Breast epithelium (tissue), 4 donors: Measurements from ENCODE around the gene ZNF18. TPM values are rescaled to one million over a fixed set of nuclear protein-coding genes. Genes with fewer than 3 reads are reported as not detected.
"Not testable (repeated sequence)": the region's sequence is repeated elsewhere in the genome, so short reads cannot be mapped to it uniquely, and the experiment has no call there.

Source experiments
- DNase-seq, 2 donors: peaks; one replicate each; pipeline ENCODE4 v3.0.0-alpha.2; 2019; ENCODE audit warnings: low spot score in 2 of 2
- H3K27ac ChIP-seq, 2 donors: fragments of 200-600 bp; sonication (generic) in 1 of 2; one replicate each; pipeline ENCODE4 v1.5.1; 2016 to 2019; ENCODE audit warnings: mild to moderate bottlenecking in 1 of 2
- H3K27me3 ChIP-seq, 2 donors: fragments of 200-600 bp; sonication (generic) in 1 of 2; one replicate each; pipeline versions ENCODE4 v1.5.1 to v1.6.0; 2017 to 2019; ENCODE audit warnings: control low read depth in 1 of 2, mild to moderate bottlenecking in 1 of 2
- H3K36me3 ChIP-seq: fragments of 200-600 bp; one replicate; pipeline ENCODE4 v1.5.1; 2019
- H3K4me1 ChIP-seq, 2 donors: fragments of 200-600 bp; sonication (generic); one replicate each; pipeline ENCODE4 v1.5.1; 2016 to 2019; ENCODE audit warnings: control low read depth in 1 of 2
- H3K4me3 ChIP-seq, 3 donors: fragments of 200-600 bp; sonication (generic); 1 replicate in 2 of 3; 2 replicates in 1 of 3; pipeline ENCODE4 v1.5.1; 2016 to 2019; ENCODE audit warnings: mild to moderate bottlenecking in 3 of 3, moderate library complexity in 2 of 3
- H3K9me3 ChIP-seq, 2 donors: fragments of 200-600 bp; sonication (generic) in 1 of 2; one replicate each; pipeline ENCODE4 v1.5.1; 2016 to 2019; ENCODE audit warnings: control low read depth in 1 of 2
- POLR2A ChIP-seq: fragments of 450-650 bp; IDR thresholded peaks from one replicate; pipeline ENCODE4 v1.6.1; 2016; ENCODE audit warnings: antibody characterized with exemption, mild to moderate bottlenecking, moderate library complexity
- POLR2AphosphoS5 ChIP-seq, 3 donors: sonication (generic); formaldehyde crosslinking; IDR thresholded peaks; one replicate each; pipeline ENCODE4 v1.6.1; 2017; ENCODE audit warnings: antibody characterized with exemption in 3 of 3
- intact Hi-C: fragments of 100-400 bp; cut with DNase I; formaldehyde crosslinking; loops from one replicate; pipeline ENCODE4 v1.15.1; 2023; ENCODE audit warnings: low total_unique reads
- total RNA-seq, 3 donors: library from RNA; depleted of rRNA; stranded (reverse); fragments of >200 nt; gene quantifications; one replicate each; pipeline ENCODE4 v1.1.0, GENCODE V29; 2016
- TF ChIP-seq, protein P1 (sequence below), 3 donors: fragments of 450-650 bp; IDR thresholded peaks; one replicate each; pipeline ENCODE4 v1.5.1; 2016 to 2017; ENCODE audit warnings: antibody characterized with exemption in 3 of 3, mild to moderate bottlenecking in 3 of 3, moderate library complexity in 3 of 3

The ZNF18 gene
- total RNA-seq, 3 donors from 2014 or later, result 7.5 to 11.6 (median 10.2) TPM

DNA sequence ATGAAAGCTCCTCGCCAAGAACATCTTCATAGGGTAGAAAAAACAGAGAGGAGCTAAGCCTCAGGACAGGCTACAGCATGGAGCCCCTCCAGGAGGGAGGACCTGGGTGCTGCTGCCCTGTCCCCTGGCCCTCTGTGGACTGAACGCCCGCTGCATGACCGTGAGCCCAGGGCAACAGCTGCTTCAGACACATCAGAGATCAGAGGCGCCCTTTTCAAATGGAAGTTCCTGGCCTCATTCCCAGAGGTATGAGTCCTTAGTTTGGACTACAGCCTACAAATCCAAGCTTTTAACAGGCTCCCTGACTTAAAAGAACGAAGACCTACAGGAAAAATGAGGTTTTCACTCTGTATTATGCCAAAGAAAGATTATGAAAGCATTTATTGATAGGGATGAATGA, 48.5 kb downstream of the ZNF18 start:
- intact Hi-C loops, result no loop called here
- Histone ChIP-seq H3K9me3 (peaks cover 0 to 14% of the 10 kb centered on the region in 2 donors), H3K4me3 (no peak overlapping the region), H3K36me3 (no peaks in the 10 kb centered on the region), H3K4me1 (no peaks in the 10 kb centered on the region), H3K27me3 (no peaks in the 10 kb centered on the region), H3K27ac (no peak overlapping the region)
- no peak for DNase-seq
- TF ChIP-seq POLR2A (no peak), POLR2AphosphoS5 (IDR thresholded peaks at IDR 0.05) (no peak)
- TF ChIP-seq, protein P1, sequence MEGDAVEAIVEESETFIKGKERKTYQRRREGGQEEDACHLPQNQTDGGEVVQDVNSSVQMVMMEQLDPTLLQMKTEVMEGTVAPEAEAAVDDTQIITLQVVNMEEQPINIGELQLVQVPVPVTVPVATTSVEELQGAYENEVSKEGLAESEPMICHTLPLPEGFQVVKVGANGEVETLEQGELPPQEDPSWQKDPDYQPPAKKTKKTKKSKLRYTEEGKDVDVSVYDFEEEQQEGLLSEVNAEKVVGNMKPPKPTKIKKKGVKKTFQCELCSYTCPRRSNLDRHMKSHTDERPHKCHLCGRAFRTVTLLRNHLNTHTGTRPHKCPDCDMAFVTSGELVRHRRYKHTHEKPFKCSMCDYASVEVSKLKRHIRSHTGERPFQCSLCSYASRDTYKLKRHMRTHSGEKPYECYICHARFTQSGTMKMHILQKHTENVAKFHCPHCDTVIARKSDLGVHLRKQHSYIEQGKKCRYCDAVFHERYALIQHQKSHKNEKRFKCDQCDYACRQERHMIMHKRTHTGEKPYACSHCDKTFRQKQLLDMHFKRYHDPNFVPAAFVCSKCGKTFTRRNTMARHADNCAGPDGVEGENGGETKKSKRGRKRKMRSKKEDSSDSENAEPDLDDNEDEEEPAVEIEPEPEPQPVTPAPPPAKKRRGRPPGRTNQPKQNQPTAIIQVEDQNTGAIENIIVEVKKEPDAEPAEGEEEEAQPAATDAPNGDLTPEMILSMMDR (IDR thresholded peaks at IDR 0.05), result no peak

DNA sequence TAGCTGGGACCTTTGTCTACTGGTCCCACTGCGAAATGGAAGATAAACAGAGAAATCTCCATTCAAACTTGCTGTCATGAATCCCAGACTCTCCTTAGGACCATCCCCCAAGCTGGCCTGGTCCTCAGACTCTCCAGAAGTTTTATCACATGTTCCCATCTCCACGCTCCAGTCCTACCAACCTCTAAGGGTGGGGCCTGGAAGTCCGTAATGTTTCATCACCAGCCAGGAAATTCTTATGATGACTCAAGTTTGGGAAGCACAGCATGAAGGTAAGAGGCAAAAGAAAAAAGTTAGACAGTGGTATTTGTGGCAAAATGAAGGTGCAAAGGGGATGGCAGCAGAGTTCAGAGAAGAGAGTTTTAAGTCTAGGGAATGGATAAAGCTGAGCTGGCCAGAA, 52.7 kb downstream of the ZNF18 start:
- DNase-seq, result no peak
- H3K9me3 ChIP-seq, result no peaks in the 10 kb centered on the region
- no peaks in the 10 kb centered on the region for H3K27me3 ChIP-seq
- H3K4me3 ChIP-seq, result no peak overlapping the region
- intact Hi-C loops, result no loop called here
- H3K36me3 ChIP-seq, result no peaks in the 10 kb centered on the region
- TF ChIP-seq POLR2AphosphoS5 (IDR thresholded peaks at IDR 0.05) (no peak), POLR2A (no peak)
- TF ChIP-seq, protein P1 (IDR thresholded peaks at IDR 0.05), result no peak
- H3K27ac ChIP-seq, result no peak overlapping the region
- no peaks in the 10 kb centered on the region for H3K4me1 ChIP-seq

DNA sequence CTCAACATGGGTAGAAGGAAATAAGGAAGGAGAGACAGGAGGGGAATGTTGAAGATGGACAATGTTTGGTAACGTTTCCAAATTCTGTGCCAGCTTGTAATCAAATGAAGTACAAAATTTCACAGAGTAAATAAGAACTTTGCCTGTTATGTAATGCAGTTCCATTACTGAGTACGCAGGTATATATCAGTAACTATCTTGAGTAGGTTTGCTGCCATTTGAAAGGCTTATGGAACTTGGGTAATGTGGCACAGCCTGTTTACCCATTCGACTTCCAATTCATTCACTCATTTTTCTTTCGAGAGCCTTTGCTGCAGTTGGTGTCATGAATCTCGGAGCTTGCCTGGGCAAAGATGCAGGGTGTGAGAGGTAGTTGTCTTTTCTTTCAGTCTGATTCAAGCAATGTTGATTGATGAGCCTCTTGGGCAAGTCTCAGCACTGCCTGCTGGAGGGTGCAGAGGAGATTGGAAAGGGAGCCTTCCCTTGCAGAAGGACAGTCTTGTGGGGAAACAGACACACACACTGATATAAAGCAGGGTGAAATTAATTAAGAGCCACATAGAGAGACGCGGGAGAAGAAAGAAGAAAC, 53.4 kb downstream of the ZNF18 start:
- intact Hi-C loops, result no loop called here
- Histone ChIP-seq H3K9me3 (no peaks in the 10 kb centered on the region), H3K4me3 (no peak overlapping the region), H3K27me3 (no peaks in the 10 kb centered on the region), H3K4me1 (no peaks in the 10 kb centered on the region), H3K36me3 (no peaks in the 10 kb centered on the region), H3K27ac (no peak overlapping the region)
- TF ChIP-seq POLR2A (no peak), POLR2AphosphoS5 (IDR thresholded peaks at IDR 0.05) (no peak)
- TF ChIP-seq, protein P1 (IDR thresholded peaks at IDR 0.05), result no peak
- no peak for DNase-seq

DNA sequence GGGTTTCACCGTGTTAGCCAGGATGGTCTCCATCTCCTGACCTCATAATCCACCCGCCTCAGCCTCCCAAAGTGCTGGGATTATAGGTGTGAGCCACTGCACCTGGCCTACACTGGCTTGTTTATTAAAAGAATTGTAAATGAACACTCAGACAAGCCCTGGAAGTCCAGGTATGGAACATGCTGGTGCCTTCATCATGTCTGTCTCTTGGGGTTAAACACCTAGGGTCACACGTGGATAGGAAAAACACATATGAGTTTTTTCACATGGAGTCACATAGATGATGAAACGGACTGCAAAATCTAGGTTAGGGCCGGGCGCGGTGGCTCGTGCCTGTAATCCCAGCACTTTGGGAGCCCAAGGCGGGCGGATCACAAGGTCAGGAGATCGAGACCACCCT, 54.2 kb downstream of the ZNF18 start:
- DNase-seq, H3K27ac ChIP-seq, H3K9me3 ChIP-seq, H3K4me3 ChIP-seq, intact Hi-C loops, H3K27me3 ChIP-seq, H3K4me1 ChIP-seq, H3K36me3 ChIP-seq: not testable (repeated sequence)

DNA sequence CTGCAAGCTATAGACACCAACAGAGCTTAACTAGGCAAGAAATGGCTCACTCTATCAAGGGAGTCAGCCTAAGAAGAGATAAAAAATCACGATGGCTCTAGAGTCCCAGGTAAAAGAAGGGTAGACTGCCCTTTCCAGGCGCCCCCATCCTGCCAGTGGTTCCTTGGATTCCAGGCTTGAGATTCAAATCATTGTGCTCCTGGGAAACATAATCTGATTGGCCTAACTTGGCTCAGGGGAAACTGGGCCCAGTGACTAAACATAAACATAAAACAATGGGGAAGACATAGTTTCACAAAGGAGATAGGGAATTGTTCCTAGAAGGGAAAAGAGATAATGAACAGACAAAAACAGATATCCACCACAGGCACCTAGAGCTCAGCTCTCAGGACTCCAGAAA, 56.4 kb downstream of the ZNF18 start:
- Histone ChIP-seq H3K36me3 (no peaks in the 10 kb centered on the region), H3K27ac (no peak overlapping the region), H3K27me3 (no peaks in the 10 kb centered on the region), H3K9me3 (no peaks in the 10 kb centered on the region), H3K4me1 (no peaks in the 10 kb centered on the region), H3K4me3 (no peak overlapping the region)
- intact Hi-C loops, result no loop called here
- TF ChIP-seq POLR2A, result no peak
- TF ChIP-seq, protein P1 (IDR thresholded peaks at IDR 0.05), result no peak
- DNase-seq, result no peak
